ENCODE results near the gene LCP1. TPM values are rescaled to one million over a fixed set of nuclear protein-coding genes. Genes with fewer than 3 reads are reported as not detected.

LCP1 gene
- total and polyA plus RNA-seq, 2 of the 13 experiments (the other 11 are each of a cell fraction or from before 2014, with no cell fraction given) = 1.6 TPM

GRCh38 chr13:46143184-46143701 lies 38.7 kb downstream of the LCP1 start (continued):
- peak; percentile 91 for TF ChIP-seq RCOR2 (CRISPR knock-in tag; IDR thresholded peaks at IDR 0.05)
- peak; percentile 90 for TF ChIP-seq NR2F6 (IDR thresholded peaks at IDR 0.05)
- peak; percentile 87 for TF ChIP-seq NR2F6 (CRISPR knock-in tag; IDR thresholded peaks at IDR 0.05)
- TF ChIP-seq SETDB1 (CRISPR knock-in tag; IDR thresholded peaks at IDR 0.05; ENCODE audit: borderline replicate concordance) = no peak
- TF ChIP-seq ZFY (CRISPR knock-in tag; IDR thresholded peaks at IDR 0.05) = peak; percentile 47
- peak; percentile 73; the same call in 1 of the 2 replicates for TF ChIP-seq ZFP1 (CRISPR knock-in tag; IDR thresholded peaks at IDR 0.05)
- no peak for TF ChIP-seq ZMAT5 (CRISPR knock-in tag; IDR thresholded peaks at IDR 0.05; ENCODE audit: borderline replicate concordance, low read depth)
- TF ChIP-seq ZNF383 (CRISPR knock-in tag; IDR thresholded peaks at IDR 0.05; ENCODE audit: borderline replicate concordance) = no peak
- 0 out of 2 replicates have a peak, but pooled peaks have one; percentile 57 for TF ChIP-seq THRA (CRISPR knock-in tag; IDR thresholded peaks at IDR 0.05; ENCODE audit: borderline replicate concordance)
- TF ChIP-seq, protein P1, sequence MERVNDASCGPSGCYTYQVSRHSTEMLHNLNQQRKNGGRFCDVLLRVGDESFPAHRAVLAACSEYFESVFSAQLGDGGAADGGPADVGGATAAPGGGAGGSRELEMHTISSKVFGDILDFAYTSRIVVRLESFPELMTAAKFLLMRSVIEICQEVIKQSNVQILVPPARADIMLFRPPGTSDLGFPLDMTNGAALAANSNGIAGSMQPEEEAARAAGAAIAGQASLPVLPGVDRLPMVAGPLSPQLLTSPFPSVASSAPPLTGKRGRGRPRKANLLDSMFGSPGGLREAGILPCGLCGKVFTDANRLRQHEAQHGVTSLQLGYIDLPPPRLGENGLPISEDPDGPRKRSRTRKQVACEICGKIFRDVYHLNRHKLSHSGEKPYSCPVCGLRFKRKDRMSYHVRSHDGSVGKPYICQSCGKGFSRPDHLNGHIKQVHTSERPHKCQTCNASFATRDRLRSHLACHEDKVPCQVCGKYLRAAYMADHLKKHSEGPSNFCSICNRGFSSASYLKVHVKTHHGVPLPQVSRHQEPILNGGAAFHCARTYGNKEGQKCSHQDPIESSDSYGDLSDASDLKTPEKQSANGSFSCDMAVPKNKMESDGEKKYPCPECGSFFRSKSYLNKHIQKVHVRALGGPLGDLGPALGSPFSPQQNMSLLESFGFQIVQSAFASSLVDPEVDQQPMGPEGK (CRISPR knock-in tag; IDR thresholded peaks at IDR 0.05) = peak; percentile 47
- TF ChIP-seq DBP (CRISPR knock-in tag; IDR thresholded peaks at IDR 0.05; ENCODE audit: not compliant biosample characterization) = no peak
- TF ChIP-seq DPF2 (CRISPR knock-in tag; IDR thresholded peaks at IDR 0.05; ENCODE audit: borderline replicate concordance, low read depth) = peak; percentile 96
- peak; percentile 99 for TF ChIP-seq ZFP90 (CRISPR knock-in tag; IDR thresholded peaks at IDR 0.05; ENCODE audit: borderline replicate concordance)
- TF ChIP-seq MBNL3 (CRISPR knock-in tag; conservative IDR thresholded peaks at IDR 0.05) = no peak
- peak; percentile 98 for TF ChIP-seq HNF4A (CRISPR knock-in tag; IDR thresholded peaks at IDR 0.05)
- no peak for TF ChIP-seq SMAD1 (CRISPR knock-in tag; IDR thresholded peaks at IDR 0.05; ENCODE audit: borderline replicate concordance, low read depth)
- 0 out of 2 replicates have a peak, but pooled peaks have one; percentile 25 for TF ChIP-seq ZSCAN21 (CRISPR knock-in tag; IDR thresholded peaks at IDR 0.05; ENCODE audit: borderline replicate concordance)
- TF ChIP-seq XRCC5 (optimal IDR thresholded peaks at IDR 0.05; ENCODE audit: low read length) = peak; percentile 18
- TF ChIP-seq KLF9 (CRISPR knock-in tag; IDR thresholded peaks at IDR 0.05; ENCODE audit: low read depth) = 0 out of 2 replicates have a peak, but pooled peaks have one; percentile 27
- TF ChIP-seq RERE (CRISPR knock-in tag; IDR thresholded peaks at IDR 0.05; ENCODE audit: low read depth) = peak; percentile 82
- TF ChIP-seq ADNP (CRISPR knock-in tag; IDR thresholded peaks at IDR 0.05) = no peak
